Neural cell (in vitro differentiated cells): Measurements from ENCODE around the gene ASB4. TPM values are rescaled to one million over a fixed set of nuclear protein-coding genes. Genes with fewer than 3 reads are reported as not detected.

ENCODE experiments used
- H2AFZ ChIP-seq: fragments of 200-600, 300-800 bp; sonication (generic), shearing (Covaris generic); 2 replicates; pipeline ENCODE4 v1.6.0; 2014; ENCODE audit warnings: low read depth, mild to moderate bottlenecking, antibody characterized with exemption, low read length, moderate library complexity
- H3F3A ChIP-seq: fragments of 200-600 bp; shearing (Covaris generic); 2 replicates; pipeline ENCODE4 v1.6.1; 2016; ENCODE audit warnings: mild to moderate bottlenecking, moderate library complexity, mixed read lengths, antibody characterized with exemption, low read length; ENCODE audit not compliant: insufficient read depth, poor library complexity, severe bottlenecking
- H3K27ac ChIP-seq: fragments of 200-600, 300-800 bp; sonication (generic), shearing (Covaris generic); 2 replicates; pipeline ENCODE4 v1.5.1; 2014; ENCODE audit warnings: mild to moderate bottlenecking, low read length, moderate library complexity
- H3K27me3 ChIP-seq: fragments of 300-800, 200-600 bp; sonication (generic), shearing (Covaris generic); 2 replicates; pipeline ENCODE4 v1.6.0; 2014; ENCODE audit warnings: mild to moderate bottlenecking, low read depth, low read length, moderate library complexity; ENCODE audit not compliant: insufficient read depth
- H3K36me3 ChIP-seq: fragments of 300-800, 200-600 bp; sonication (generic), shearing (Covaris generic); 2 replicates; pipeline ENCODE4 v1.5.1; 2014; ENCODE audit warnings: mild to moderate bottlenecking, antibody characterized with exemption, low read length, moderate library complexity; ENCODE audit not compliant: insufficient read depth
- H3K4me2 ChIP-seq: fragments of 300-800, 200-600 bp; sonication (generic), shearing (Covaris generic); 2 replicates; pipeline ENCODE4 v1.6.0; 2014; ENCODE audit warnings: mild to moderate bottlenecking, low read length
- H3K4me3 ChIP-seq: fragments of 300-800, 200-600 bp; sonication (generic), shearing (Covaris generic); 2 replicates; pipeline ENCODE4 v1.5.1; 2014; ENCODE audit warnings: mild to moderate bottlenecking, low read length, moderate library complexity
- H3K79me2 ChIP-seq: fragments of 200-600 bp; shearing (Covaris generic); replicated peaks from 2 replicates; pipeline ENCODE4 v1.6.0; 2014; ENCODE audit warnings: mild to moderate bottlenecking, low read length, moderate library complexity; ENCODE audit not compliant: insufficient read depth
- H3K9ac ChIP-seq: fragments of 300-800, 200-600 bp; sonication (generic), shearing (Covaris generic); 2 replicates; pipeline ENCODE4 v1.6.1; 2016; ENCODE audit warnings: mild to moderate bottlenecking, low read length, mixed read lengths
- H3K9me2 ChIP-seq: fragments of 200-600 bp; shearing (Covaris generic); 2 replicates; pipeline ENCODE4 v1.6.1; 2016; ENCODE audit warnings: mild to moderate bottlenecking, low read length, mixed read lengths; ENCODE audit not compliant: insufficient read depth
- H3K9me3 ChIP-seq: fragments of 200-600, 300-800 bp; sonication (generic), shearing (Covaris generic); 2 replicates; pipeline ENCODE4 v1.6.1; 2016; ENCODE audit warnings: mild to moderate bottlenecking, mixed run types, low read length, moderate library complexity, mixed read lengths
- H4K20me1 ChIP-seq: fragments of 200-600 bp; shearing (Covaris generic); 2 replicates; pipeline ENCODE4 v1.6.1; 2016; ENCODE audit warnings: mild to moderate bottlenecking, mixed run types; ENCODE audit not compliant: insufficient read depth
- EP300 ChIP-seq: fragments of 450-650 bp; conservative IDR thresholded peaks from 2 replicates; pipeline ENCODE4 v1.6.1; 2014; ENCODE audit warnings: antibody characterized with exemption, mild to moderate bottlenecking, moderate library complexity; ENCODE audit not compliant: poor library complexity, severe bottlenecking
- EZH2 ChIP-seq: fragments of 200-600, 300-800 bp; shearing (Covaris generic), sonication (generic); IDR thresholded peaks from 2 replicates; pipeline ENCODE4 v1.6.1; 2014; ENCODE audit warnings: antibody characterized with exemption, low read length, borderline replicate concordance, mild to moderate bottlenecking; ENCODE audit not compliant: insufficient read depth, poor library complexity, severe bottlenecking
- POLR2AphosphoS5 ChIP-seq: IDR thresholded peaks from 2 replicates; pipeline ENCODE4 v1.6.1; 2012
- RAD21 ChIP-seq: fragments of 450-650 bp; conservative IDR thresholded peaks from 2 replicates; pipeline ENCODE4 v1.6.1; 2014; ENCODE audit warnings: antibody characterized with exemption, mild to moderate bottlenecking, moderate library complexity
- SMC3 ChIP-seq: fragments of 450-650 bp; conservative IDR thresholded peaks from 2 replicates; pipeline ENCODE4 v1.6.1; 2014; ENCODE audit warnings: antibody characterized with exemption, mild to moderate bottlenecking, moderate library complexity; ENCODE audit not compliant: poor library complexity
- TAF1 ChIP-seq: IDR thresholded peaks from 2 replicates; pipeline ENCODE4 v1.6.1; 2012; ENCODE audit warnings: low read depth
- polyA plus RNA-seq: library from polyadenylated mRNA; depleted of rRNA; stranded (reverse); fragments of >200 nt; gene quantifications from 2 replicates; pipeline ENCODE4 v1.2.3, GENCODE V29; 2014
- TF ChIP-seq, protein P1 (sequence below): IDR thresholded peaks from 2 replicates; pipeline ENCODE4 v1.6.1; 2012; ENCODE audit warnings: borderline replicate concordance
- TF ChIP-seq, protein P2 (sequence below): fragments of 450-650 bp; IDR thresholded peaks from 2 replicates; pipeline ENCODE4 v1.5.1; 2014; ENCODE audit warnings: antibody characterized with exemption, mild to moderate bottlenecking, moderate library complexity; ENCODE audit not compliant: poor library complexity, severe bottlenecking

The ASB4 gene
- polyA plus RNA-seq, 1 donor from 2014 or later: 0.11 TPM

DNA sequence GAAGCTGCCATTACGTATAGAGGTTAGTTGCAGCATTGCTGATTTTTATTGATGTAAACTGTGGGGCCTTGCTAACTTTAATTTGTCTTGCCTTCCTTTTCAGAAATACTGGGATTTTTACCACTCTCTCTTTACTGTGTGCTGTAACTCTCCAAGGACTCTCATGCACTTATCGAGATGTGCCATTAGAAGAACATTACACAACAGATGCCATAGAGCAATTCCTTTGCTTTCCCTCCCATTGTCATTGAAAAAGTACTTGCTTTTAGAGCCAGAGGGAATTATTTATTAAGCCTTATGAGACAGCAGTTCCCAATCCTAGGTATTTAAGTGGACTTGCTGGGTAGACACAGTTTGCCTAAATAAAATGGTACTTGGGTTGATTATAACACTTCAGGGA is 51.7 kb downstream of the ASB4 start:
- Histone ChIP-seq H3K27me3 (no peaks in the 10 kb centered on the region), H3K27ac (no peak overlapping the region), H3K9me3 (no peaks in the 10 kb centered on the region), H3K79me2 (no peaks in the 10 kb centered on the region), H4K20me1 (no peaks in the 10 kb centered on the region), H3K4me3 (no peak overlapping the region), H3F3A (no peaks in the 10 kb centered on the region), H2AFZ (no peak overlapping the region), H3K9me2 (no peaks in the 10 kb centered on the region), H3K9ac (no peak overlapping the region), H3K4me2 (no peak overlapping the region), H3K36me3 (no peaks in the 10 kb centered on the region)
- TF ChIP-seq, protein P1, sequence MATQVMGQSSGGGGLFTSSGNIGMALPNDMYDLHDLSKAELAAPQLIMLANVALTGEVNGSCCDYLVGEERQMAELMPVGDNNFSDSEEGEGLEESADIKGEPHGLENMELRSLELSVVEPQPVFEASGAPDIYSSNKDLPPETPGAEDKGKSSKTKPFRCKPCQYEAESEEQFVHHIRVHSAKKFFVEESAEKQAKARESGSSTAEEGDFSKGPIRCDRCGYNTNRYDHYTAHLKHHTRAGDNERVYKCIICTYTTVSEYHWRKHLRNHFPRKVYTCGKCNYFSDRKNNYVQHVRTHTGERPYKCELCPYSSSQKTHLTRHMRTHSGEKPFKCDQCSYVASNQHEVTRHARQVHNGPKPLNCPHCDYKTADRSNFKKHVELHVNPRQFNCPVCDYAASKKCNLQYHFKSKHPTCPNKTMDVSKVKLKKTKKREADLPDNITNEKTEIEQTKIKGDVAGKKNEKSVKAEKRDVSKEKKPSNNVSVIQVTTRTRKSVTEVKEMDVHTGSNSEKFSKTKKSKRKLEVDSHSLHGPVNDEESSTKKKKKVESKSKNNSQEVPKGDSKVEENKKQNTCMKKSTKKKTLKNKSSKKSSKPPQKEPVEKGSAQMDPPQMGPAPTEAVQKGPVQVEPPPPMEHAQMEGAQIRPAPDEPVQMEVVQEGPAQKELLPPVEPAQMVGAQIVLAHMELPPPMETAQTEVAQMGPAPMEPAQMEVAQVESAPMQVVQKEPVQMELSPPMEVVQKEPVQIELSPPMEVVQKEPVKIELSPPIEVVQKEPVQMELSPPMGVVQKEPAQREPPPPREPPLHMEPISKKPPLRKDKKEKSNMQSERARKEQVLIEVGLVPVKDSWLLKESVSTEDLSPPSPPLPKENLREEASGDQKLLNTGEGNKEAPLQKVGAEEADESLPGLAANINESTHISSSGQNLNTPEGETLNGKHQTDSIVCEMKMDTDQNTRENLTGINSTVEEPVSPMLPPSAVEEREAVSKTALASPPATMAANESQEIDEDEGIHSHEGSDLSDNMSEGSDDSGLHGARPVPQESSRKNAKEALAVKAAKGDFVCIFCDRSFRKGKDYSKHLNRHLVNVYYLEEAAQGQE: peak; percentile 72
- TF ChIP-seq POLR2AphosphoS5 (peak; percentile 52), EP300 (peak; percentile 34), SMC3 (no peak)

DNA sequence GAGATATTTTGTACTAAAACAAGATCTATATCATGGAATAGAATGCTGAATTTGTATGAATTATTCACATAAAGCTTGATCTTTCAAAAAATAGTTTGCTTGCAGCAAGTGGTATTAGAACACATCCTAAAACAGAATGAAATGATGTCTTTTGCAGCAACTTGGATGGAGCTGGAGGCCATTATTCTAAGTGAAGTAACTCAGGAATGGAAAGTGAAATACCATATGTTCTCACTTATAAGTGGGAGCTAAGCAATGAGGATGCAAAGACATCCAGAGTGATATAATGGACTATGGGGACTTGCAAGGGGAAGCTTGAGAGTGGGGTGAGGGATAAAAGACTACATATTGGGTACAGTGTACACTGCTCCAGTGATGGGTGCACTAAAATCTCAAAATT is 53.7 kb downstream of the ASB4 start:
- H3K9me3 ChIP-seq: no peaks in the 10 kb centered on the region
- no peaks in the 10 kb centered on the region for H3K9me2 ChIP-seq
- no peak overlapping the region for H3K4me2 ChIP-seq
- H3K27ac ChIP-seq: no peak overlapping the region
- no peak overlapping the region for H2AFZ ChIP-seq
- H3K27me3 ChIP-seq: no peaks in the 10 kb centered on the region
- no peaks in the 10 kb centered on the region for H3F3A ChIP-seq
- no peaks in the 10 kb centered on the region for H3K79me2 ChIP-seq
- no peak for TF ChIP-seq SMC3
- no peak for TF ChIP-seq TAF1
- TF ChIP-seq RAD21: no peak
- TF ChIP-seq, protein P2, sequence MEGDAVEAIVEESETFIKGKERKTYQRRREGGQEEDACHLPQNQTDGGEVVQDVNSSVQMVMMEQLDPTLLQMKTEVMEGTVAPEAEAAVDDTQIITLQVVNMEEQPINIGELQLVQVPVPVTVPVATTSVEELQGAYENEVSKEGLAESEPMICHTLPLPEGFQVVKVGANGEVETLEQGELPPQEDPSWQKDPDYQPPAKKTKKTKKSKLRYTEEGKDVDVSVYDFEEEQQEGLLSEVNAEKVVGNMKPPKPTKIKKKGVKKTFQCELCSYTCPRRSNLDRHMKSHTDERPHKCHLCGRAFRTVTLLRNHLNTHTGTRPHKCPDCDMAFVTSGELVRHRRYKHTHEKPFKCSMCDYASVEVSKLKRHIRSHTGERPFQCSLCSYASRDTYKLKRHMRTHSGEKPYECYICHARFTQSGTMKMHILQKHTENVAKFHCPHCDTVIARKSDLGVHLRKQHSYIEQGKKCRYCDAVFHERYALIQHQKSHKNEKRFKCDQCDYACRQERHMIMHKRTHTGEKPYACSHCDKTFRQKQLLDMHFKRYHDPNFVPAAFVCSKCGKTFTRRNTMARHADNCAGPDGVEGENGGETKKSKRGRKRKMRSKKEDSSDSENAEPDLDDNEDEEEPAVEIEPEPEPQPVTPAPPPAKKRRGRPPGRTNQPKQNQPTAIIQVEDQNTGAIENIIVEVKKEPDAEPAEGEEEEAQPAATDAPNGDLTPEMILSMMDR: no peak
- no peak for TF ChIP-seq EP300
- TF ChIP-seq, protein P1: no peak
- TF ChIP-seq EZH2: no peak
- H4K20me1 ChIP-seq: no peaks in the 10 kb centered on the region
- H3K36me3 ChIP-seq: no peaks in the 10 kb centered on the region
- no peak overlapping the region for H3K4me3 ChIP-seq
- H3K9ac ChIP-seq: no peak overlapping the region
